SK-N-SH (cell line): ENCODE results near the gene HP.
A peak's percentile ranks its signal among the peaks of the same experiment; 100 is the strongest.

Source experiments
- CTCF ChIP-seq: fragments of 200-600 bp; sonication (generic); IDR thresholded peaks from 2 replicates; pipeline ENCODE4 v1.6.1; 2017; ENCODE audit warnings: antibody characterized with exemption, mild to moderate bottlenecking, moderate library complexity
- ELF1 ChIP-seq: IDR thresholded peaks from 2 replicates; pipeline ENCODE4 v1.4.0; 2012
- EP300 ChIP-seq, 2 experiments: IDR thresholded peaks; 2 replicates each; pipeline versions ENCODE4 v1.4.0 to v1.6.1; 2012; ENCODE audit warnings: borderline replicate concordance in 1 of 2, low read depth in 1 of 2, low read length in 1 of 2
- EZH2phosphoT487 ChIP-seq: fragments of 200-600 bp; sonication (generic); IDR thresholded peaks from 2 replicates; pipeline ENCODE4 v1.6.1; 2017; ENCODE audit warnings: low read depth, mixed run types, mild to moderate bottlenecking, antibody characterized with exemption, moderate library complexity, borderline replicate concordance
- POLR2AphosphoS5 ChIP-seq: IDR thresholded peaks from 2 replicates; pipeline ENCODE4 v1.6.1; 2012; ENCODE audit warnings: low read depth, low read length
- RAD21 ChIP-seq: IDR thresholded peaks from 2 replicates; pipeline ENCODE4 v1.6.1; 2012; ENCODE audit warnings: mild to moderate bottlenecking, low read length
- TAF1 ChIP-seq: IDR thresholded peaks from 2 replicates; pipeline ENCODE4 v1.6.1; 2012; ENCODE audit warnings: low read depth, mild to moderate bottlenecking, low read length, moderate library complexity, borderline replicate concordance
- USF1 ChIP-seq: IDR thresholded peaks from 2 replicates; pipeline ENCODE4 v1.4.0; 2012; ENCODE audit warnings: low read depth, borderline replicate concordance
- ZBTB33 ChIP-seq: IDR thresholded peaks from 2 replicates; pipeline ENCODE4 v1.4.0; 2012; ENCODE audit warnings: low read depth, borderline replicate concordance

DNA sequence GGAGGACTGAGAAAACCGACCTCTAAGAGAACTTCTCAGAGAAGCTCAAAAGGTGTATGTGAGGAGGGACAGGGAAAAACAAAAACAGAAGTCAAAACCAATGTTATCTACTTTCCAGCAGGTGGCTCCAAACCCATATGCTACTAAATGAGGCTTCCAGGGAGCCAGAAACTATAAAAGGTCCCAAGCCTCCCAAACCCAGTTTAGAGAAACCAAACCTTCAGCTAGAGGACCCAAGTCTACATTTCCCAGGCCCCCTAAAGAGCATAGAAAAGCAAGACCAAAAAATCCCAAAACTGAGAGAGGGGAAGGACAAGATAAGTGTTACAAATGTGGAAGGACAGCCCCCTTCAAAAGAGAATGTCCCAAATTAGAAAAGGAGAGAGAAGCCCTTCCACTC, 12.4 kb downstream of the HP start:
- TF ChIP-seq USF1 = no peak
- peak; percentile 68 for TF ChIP-seq CTCF
- no peak for TF ChIP-seq EZH2phosphoT487
- no peak for TF ChIP-seq TAF1
- no peak for TF ChIP-seq ZBTB33
- no peak for TF ChIP-seq POLR2AphosphoS5
- TF ChIP-seq ELF1 = no peak
- TF ChIP-seq EP300 (IDR thresholded peaks at IDR 0.05; ENCODE audit: borderline replicate concordance in 1 of 2, low read depth in 1 of 2, low read length in 1 of 2) = no peak
- peak; percentile 77 for TF ChIP-seq RAD21
